GM10266 (cell line): ENCODE measurements around the gene CLCN2.

Source experiments
- DNase-seq: peaks from one replicate; pipeline ENCODE4 v3.0.0; 2012; ENCODE audit errors: extremely low spot score
- CTCF ChIP-seq: IDR thresholded peaks from 2 replicates; pipeline ENCODE4 v1.5.1; 2012; ENCODE audit warnings: mild to moderate bottlenecking, low read depth; ENCODE audit not compliant: control insufficient read depth, insufficient read depth; ENCODE audit errors: missing control alignments

Gene CLCN2

GRCh38 chr3:184366619-184367289 lies 5.3 kb upstream of the CLCN2 start:
- no peak for TF ChIP-seq CTCF

GRCh38 chr3:184362668-184363546 lies 1.5 kb upstream of the CLCN2 start:
- TF ChIP-seq CTCF, result peak; percentile 79
- DNase-seq, result peak; percentile 99

More at GRCh38 chr3:184366619-184367289, 5.3 kb upstream of the CLCN2 start:
- DNase-seq, result no peak

GRCh38 chr3:184361932-184362667 lies 695 bp upstream of the CLCN2 start:
- no peak for TF ChIP-seq CTCF
- peak; percentile 82 for DNase-seq

GRCh38 chr3:184360929-184361531 lies 375 bp downstream of the CLCN2 start:
- DNase-seq, result no peak
- no peak for TF ChIP-seq CTCF

GRCh38 chr3:184360070-184360928 lies 1.1 kb downstream of the CLCN2 start:
- DNase-seq, result no peak
- no peak for TF ChIP-seq CTCF

GRCh38 chr3:184359610-184360009 lies 1.8 kb downstream of the CLCN2 start:
- no peak for DNase-seq
- TF ChIP-seq CTCF, result no peak
